HFF-Myc (cell line): ENCODE data around the gene ACAP2.
"Not testable (repeated sequence)": the region's sequence is repeated elsewhere in the genome, so short reads cannot be mapped to it uniquely, and the experiment has no call there.

ENCODE experiments used
- DNase-seq: peaks from one replicate; pipeline ENCODE4 v3.0.0-alpha.2; 2011; ENCODE audit warnings: low read depth; ENCODE audit errors: extremely low read depth
- H3K4me3 ChIP-seq: replicated peaks from 2 replicates; pipeline ENCODE4 v1.5.1; 2011; ENCODE audit warnings: low read depth, mild to moderate bottlenecking, control low read depth, low read length
- TF ChIP-seq, protein P1 (sequence below): IDR thresholded peaks from 2 replicates; pipeline ENCODE4 v1.5.1; 2012; ENCODE audit warnings: mild to moderate bottlenecking, low read depth, low read length, control low read depth; ENCODE audit errors: missing control alignments

Gene ACAP2

DNA sequence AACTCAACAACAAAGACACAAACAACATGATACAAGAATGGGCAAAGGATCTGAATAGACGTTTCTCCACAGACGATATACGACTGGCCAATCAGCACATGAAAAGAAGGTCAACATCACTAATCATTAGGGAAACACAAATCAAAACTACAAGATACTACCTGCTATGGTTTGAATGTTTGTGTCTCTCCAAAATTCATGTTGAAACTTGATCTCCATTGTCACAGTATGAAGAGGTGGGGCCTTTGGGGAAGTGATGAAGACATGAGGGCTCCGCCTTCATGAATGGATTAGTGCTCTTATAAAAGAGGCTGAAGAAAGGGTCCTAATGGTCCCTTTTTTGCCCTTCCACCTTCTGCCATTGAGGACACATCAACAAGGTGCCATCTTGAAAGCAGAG is 32.3 kb downstream of the ACAP2 start:
- TF ChIP-seq, protein P1, sequence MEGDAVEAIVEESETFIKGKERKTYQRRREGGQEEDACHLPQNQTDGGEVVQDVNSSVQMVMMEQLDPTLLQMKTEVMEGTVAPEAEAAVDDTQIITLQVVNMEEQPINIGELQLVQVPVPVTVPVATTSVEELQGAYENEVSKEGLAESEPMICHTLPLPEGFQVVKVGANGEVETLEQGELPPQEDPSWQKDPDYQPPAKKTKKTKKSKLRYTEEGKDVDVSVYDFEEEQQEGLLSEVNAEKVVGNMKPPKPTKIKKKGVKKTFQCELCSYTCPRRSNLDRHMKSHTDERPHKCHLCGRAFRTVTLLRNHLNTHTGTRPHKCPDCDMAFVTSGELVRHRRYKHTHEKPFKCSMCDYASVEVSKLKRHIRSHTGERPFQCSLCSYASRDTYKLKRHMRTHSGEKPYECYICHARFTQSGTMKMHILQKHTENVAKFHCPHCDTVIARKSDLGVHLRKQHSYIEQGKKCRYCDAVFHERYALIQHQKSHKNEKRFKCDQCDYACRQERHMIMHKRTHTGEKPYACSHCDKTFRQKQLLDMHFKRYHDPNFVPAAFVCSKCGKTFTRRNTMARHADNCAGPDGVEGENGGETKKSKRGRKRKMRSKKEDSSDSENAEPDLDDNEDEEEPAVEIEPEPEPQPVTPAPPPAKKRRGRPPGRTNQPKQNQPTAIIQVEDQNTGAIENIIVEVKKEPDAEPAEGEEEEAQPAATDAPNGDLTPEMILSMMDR: no peak
- no peak for DNase-seq
- H3K4me3 ChIP-seq: no peak overlapping the region

DNA sequence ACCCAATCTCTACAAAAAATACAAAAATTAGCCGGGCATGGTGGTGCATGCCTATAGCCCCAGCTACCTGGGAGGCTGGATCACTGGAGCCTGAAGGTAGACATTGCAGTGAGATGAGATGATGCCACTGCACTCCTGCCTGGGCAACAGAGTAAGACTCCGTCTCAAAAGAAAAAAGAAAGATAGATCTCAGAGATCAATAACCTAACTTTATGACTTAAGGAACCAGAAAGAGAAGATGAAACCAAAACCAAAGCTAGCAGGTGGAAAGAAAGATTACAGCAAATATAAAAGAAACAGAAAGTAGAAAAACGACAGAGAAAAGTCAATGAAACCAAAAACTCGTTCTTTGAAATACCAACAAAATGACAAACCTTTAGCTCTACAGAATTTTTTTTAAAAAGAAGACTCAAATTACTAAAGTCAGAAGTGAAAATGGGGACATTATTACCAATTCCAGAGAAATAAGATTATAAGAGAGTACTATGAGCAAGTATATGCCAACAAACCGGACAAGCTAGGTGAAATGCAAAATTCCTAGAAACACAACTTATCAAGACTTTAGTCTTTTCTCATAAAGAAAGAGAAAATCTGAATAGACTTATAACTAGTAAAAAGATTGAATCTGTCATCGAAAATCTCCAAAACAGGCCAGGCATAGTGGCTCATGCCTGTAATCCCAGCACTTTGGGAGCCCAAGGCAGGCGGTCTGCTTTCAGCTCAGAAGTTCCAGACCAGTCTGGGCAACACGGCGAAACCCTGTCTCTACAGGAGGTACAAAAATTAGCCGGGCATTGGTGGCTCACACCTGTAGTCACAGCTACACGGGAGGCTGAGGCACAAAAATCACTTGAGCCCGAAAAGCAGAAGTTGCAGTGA is 35.0 kb downstream of the ACAP2 start:
- no peak for DNase-seq
- no peak overlapping the region for H3K4me3 ChIP-seq
- TF ChIP-seq, protein P1: no peak

DNA sequence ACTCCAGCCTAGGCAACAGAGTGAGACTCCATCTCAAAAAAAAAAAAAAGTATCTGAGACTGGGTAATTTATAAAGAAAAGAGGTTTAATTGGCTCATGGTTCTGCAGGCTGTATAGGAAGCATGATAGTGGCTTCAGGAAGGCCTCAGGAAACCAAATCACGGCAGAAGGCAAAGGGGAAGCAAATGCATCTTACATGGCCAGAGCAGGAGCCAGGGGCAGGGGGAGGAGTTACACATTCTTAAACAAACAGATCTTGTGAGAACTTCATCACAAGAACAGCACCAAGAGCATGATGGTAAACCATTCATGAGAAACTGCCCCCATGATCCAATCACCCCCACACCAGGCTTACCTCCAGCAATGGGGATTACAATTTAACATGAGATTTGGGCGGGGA is 37.2 kb downstream of the ACAP2 start:
- no peak overlapping the region for H3K4me3 ChIP-seq
- TF ChIP-seq, protein P1: no peak
- DNase-seq: no peak

- TF ChIP-seq, protein P1: no peak
- no peak overlapping the region for H3K4me3 ChIP-seq
- no peak for DNase-seq
Measured at GRCh38 chr3:195403841-195404408, 38.9 kb downstream of the ACAP2 start.

- TF ChIP-seq, protein P1: no peak
- H3K4me3 ChIP-seq: no peak overlapping the region
- DNase-seq: no peak
Measured at GRCh38 chr3:195403244-195403643, 39.6 kb downstream of the ACAP2 start.

DNA sequence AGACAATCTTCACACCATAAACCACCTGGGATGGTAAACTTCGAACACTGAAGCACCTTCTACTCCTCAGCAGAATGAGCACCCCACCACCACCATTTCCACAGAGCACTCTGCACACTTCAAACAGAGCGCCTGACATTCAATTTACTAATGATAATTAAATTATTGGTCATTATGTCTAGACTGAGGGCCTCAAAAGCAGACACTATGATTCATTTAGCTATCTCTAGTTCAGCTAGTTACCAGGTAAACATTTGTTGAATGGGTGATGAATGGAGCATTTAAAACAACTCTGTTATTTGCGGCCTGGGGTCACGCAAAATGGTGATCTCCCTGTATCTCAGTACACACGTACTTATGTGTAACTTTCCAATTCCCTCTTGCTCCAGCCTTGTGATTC is 40.9 kb downstream of the ACAP2 start:
- H3K4me3 ChIP-seq: no peak overlapping the region
- TF ChIP-seq, protein P1: no peak
- no peak for DNase-seq

- H3K4me3 ChIP-seq, DNase-seq: not testable (repeated sequence)
Measured at GRCh38 chr3:195398460-195398859, 44.4 kb downstream of the ACAP2 start.
